IMR-90 (cell line): ENCODE data around the gene PTPRN2. TPM values are rescaled to one million over a fixed set of nuclear protein-coding genes. Genes with fewer than 3 reads are reported as not detected.

ENCODE experiments used
- ATAC-seq: fragments of 200-7000 bp; cut with Tn5 transposase; 2 replicates; pipeline ENCODE4 v1.9.1; 2020; ENCODE audit warnings: low read depth, mild to moderate bottlenecking, moderate library complexity
- BruUV-seq: library from RNA; stranded (reverse); fragments of 400-500 nt; replicated peaks from 2 replicates; lab custom pipeline; 2021; lab: Mats Ljungman, UMichigan
- CTCF ChIA-PET: fragments of 300-600 bp; formaldehyde crosslinking; extraction: SDS; loops from one replicate; lab custom pipeline; 2021; ENCODE audit warnings: antibody characterized with exemption; lab: Yijun Ruan, JAX
- POLR2A ChIA-PET: fragments of 300-600 bp; sonication (Branson Sonifier 250); formaldehyde crosslinking; loops from one replicate; lab custom pipeline; 2022; ENCODE audit warnings: antibody characterized with exemption; ENCODE audit not compliant: unreplicated experiment; lab: Charles Lee
- DNase-seq: peaks from one replicate; pipeline ENCODE4 v3.0.0; 2013
- H2AFZ ChIP-seq: replicated peaks from 2 replicates; pipeline ENCODE3; 2013; ENCODE audit warnings: low read length, mild to moderate bottlenecking; ENCODE audit not compliant: poor library complexity
- H2AK5ac ChIP-seq: 2 replicates; pipeline ENCODE4 v1.6.1; 2013; ENCODE audit warnings: low read depth, low read length, inconsistent platforms
- H2AK9ac ChIP-seq: replicated peaks from 2 replicates; pipeline ENCODE3; 2013; ENCODE audit warnings: mild to moderate bottlenecking, low read depth, low read length, moderate library complexity; ENCODE audit not compliant: poor library complexity
- H2BK120ac ChIP-seq: 2 replicates; pipeline ENCODE4 v1.6.1; 2013; ENCODE audit warnings: low read depth, low read length, inconsistent platforms
- H2BK15ac ChIP-seq: 3 replicates; pipeline ENCODE4 v1.6.1; 2013; ENCODE audit warnings: low read depth, low read length, inconsistent platforms
- H2BK20ac ChIP-seq: 2 replicates; pipeline ENCODE4 v1.6.1; 2013; ENCODE audit warnings: low read depth, mild to moderate bottlenecking, inconsistent platforms, low read length, moderate library complexity
- H2BK5ac ChIP-seq: 2 replicates; pipeline ENCODE4 v1.6.1; 2013; ENCODE audit warnings: mild to moderate bottlenecking, low read depth, low read length, inconsistent platforms; ENCODE audit not compliant: poor library complexity, severe bottlenecking
- H3K14ac ChIP-seq: replicated peaks from 2 replicates; pipeline ENCODE4 v1.6.1; 2013; ENCODE audit warnings: low read depth, low read length, inconsistent platforms
- H3K18ac ChIP-seq: 2 replicates; pipeline ENCODE4 v1.6.1; 2013; ENCODE audit warnings: low read depth, low read length, control low read depth
- H3K23ac ChIP-seq: 2 replicates; pipeline ENCODE4 v1.6.1; 2013; ENCODE audit warnings: low read depth, low read length, inconsistent platforms
- H3K27ac ChIP-seq: 2 replicates; pipeline ENCODE4 v1.5.1; 2013; ENCODE audit warnings: mild to moderate bottlenecking, control low read depth, low read length; ENCODE audit not compliant: insufficient read depth
- H3K27me3 ChIP-seq: 2 replicates; pipeline ENCODE4 v1.6.1; 2013; ENCODE audit warnings: low read length; ENCODE audit not compliant: control insufficient read depth, insufficient read depth
- H3K36me3 ChIP-seq: 2 replicates; pipeline ENCODE4 v1.6.1; 2013; ENCODE audit warnings: low read length, mixed read lengths; ENCODE audit not compliant: control insufficient read depth, insufficient read depth
- H3K4ac ChIP-seq: 2 replicates; pipeline ENCODE4 v1.6.1; 2013; ENCODE audit warnings: low read depth, low read length, inconsistent platforms
- H3K4me1 ChIP-seq: 2 replicates; pipeline ENCODE4 v1.6.1; 2013; ENCODE audit warnings: low read length, mixed read lengths; ENCODE audit not compliant: control insufficient read depth, insufficient read depth
- H3K4me2 ChIP-seq: 2 replicates; pipeline ENCODE4 v1.6.1; 2013; ENCODE audit warnings: low read depth, mild to moderate bottlenecking, control low read depth, low read length, moderate library complexity
- H3K4me3 ChIP-seq: 2 replicates; pipeline ENCODE4 v1.5.1; 2013; ENCODE audit warnings: low read depth, mild to moderate bottlenecking, control low read depth, low read length, moderate library complexity; ENCODE audit not compliant: insufficient read depth
- H3K56ac ChIP-seq: 2 replicates; pipeline ENCODE4 v1.6.1; 2013; ENCODE audit warnings: low read length, inconsistent platforms; ENCODE audit not compliant: insufficient read depth; ENCODE audit errors: extremely low read depth
- H3K79me1 ChIP-seq, 2 experiments: 2 replicates each; pipeline ENCODE4 v1.6.1; 2013; ENCODE audit warnings: low read length in 2 of 2, inconsistent platforms in 1 of 2, low read depth in 1 of 2
- H3K9ac ChIP-seq: 2 replicates; pipeline ENCODE4 v1.6.1; 2013; ENCODE audit warnings: low read depth, low read length, control low read depth
- H3K9me1 ChIP-seq: 2 replicates; pipeline ENCODE4 v1.6.1; 2013; ENCODE audit warnings: low read length, inconsistent platforms; ENCODE audit not compliant: insufficient read depth
- H3K9me3 ChIP-seq: 2 replicates; pipeline ENCODE4 v1.6.1; 2013; ENCODE audit warnings: low read length; ENCODE audit not compliant: control insufficient read depth, insufficient read depth
- H4K20me1 ChIP-seq: 2 replicates; pipeline ENCODE4 v1.6.1; 2013; ENCODE audit warnings: low read length, inconsistent platforms; ENCODE audit not compliant: insufficient read depth
- H4K5ac ChIP-seq: 2 replicates; pipeline ENCODE4 v1.6.1; 2013; ENCODE audit warnings: mild to moderate bottlenecking, low read depth, low read length, control low read depth
- H4K8ac ChIP-seq, 2 experiments: 2 replicates each; pipeline ENCODE4 v1.6.1; 2013; ENCODE audit warnings: low read depth in 2 of 2, low read length in 2 of 2, control low read depth in 1 of 2, inconsistent platforms in 1 of 2
- H4K91ac ChIP-seq: 2 replicates; pipeline ENCODE4 v1.6.1; 2013; ENCODE audit warnings: low read depth, low read length, inconsistent platforms; ENCODE audit not compliant: insufficient read depth
- CHD1 ChIP-seq: IDR thresholded peaks from 2 replicates; pipeline ENCODE4 v1.6.1; 2012; ENCODE audit warnings: low read depth, low read length, improper control_type of control experiment
- CTCF ChIP-seq: conservative IDR thresholded peaks from 2 replicates; pipeline ENCODE4 v1.5.1; 2012; ENCODE audit warnings: mild to moderate bottlenecking, low read depth, low read length, improper control_type of control experiment
- MXI1 ChIP-seq: IDR thresholded peaks from 2 replicates; pipeline ENCODE4 v1.6.1; 2012; ENCODE audit warnings: low read depth, mild to moderate bottlenecking, low read length, moderate library complexity, borderline replicate concordance
- WGBS, 2 experiments: methylation state at CpG; one replicate each; pipeline versions ENCODE4 v1.1.5 to v1.1.7; 2013; ENCODE audit warnings: missing lambda C conversion rate in 2 of 2; ENCODE audit not compliant: insufficient read length in 1 of 2; ENCODE audit errors: extremely low coverage in 2 of 2; 5-methylcytosine and 5-hydroxymethylcytosine counted together
- dilution Hi-C: fragments of 300-500 bp; cut with HindIII; formaldehyde crosslinking; loops from one replicate; pipeline ENCODE4 v1.14.3; 2018; ENCODE audit warnings: low sequenced_read_pairs; ENCODE audit not compliant: unreplicated experiment
- in situ Hi-C: fragments of 300-500 bp; cut with MboI; formaldehyde crosslinking; loops from 3 replicates; pipeline ENCODE4 v1.14.3; 2019; ENCODE audit warnings: low sequenced_read_pairs, inconsistent platforms, mixed read lengths
- intact Hi-C: fragments of 100-400 bp; cut with micrococcal nuclease; formaldehyde crosslinking; loops from 2 replicates; pipeline ENCODE4 v1.10.0; 2022
- polyA plus RNA-seq, 3 experiments: library from polyadenylated mRNA; depleted of rRNA; stranded (reverse); fragments of >200 nt; gene quantifications; 2 replicates each; pipeline ENCODE4 v1.2.3, GENCODE V29; 2012; ENCODE audit warnings: low replicate concordance in 1 of 3
- total RNA-seq: library from RNA; depleted of rRNA; stranded (reverse); fragments of >200 nt; gene quantifications from 2 replicates; pipeline ENCODE4 v1.2.3, GENCODE V29; 2012

PTPRN2 gene
- total and polyA plus RNA-seq, 2 of the 4 experiments (the other 2 are of a cell fraction) = 0.03 TPM; not detected in 1

GRCh38 chr7:158358926-158359645 is 228.5 kb downstream of the PTPRN2 start:
- POLR2A ChIA-PET = no interaction called here
- Histone ChIP-seq H2BK20ac (no peak overlapping the region), H2BK5ac (no peak overlapping the region), H3K9me3 (peaks cover 59% of the 10 kb centered on the region), H2BK120ac (no peak overlapping the region), H2AFZ (no peak overlapping the region), H3K4me3 (no peak overlapping the region), H4K20me1 (no peaks in the 10 kb centered on the region), H3K27me3 (no peaks in the 10 kb centered on the region), H3K14ac (no peak overlapping the region), H4K8ac (no peak overlapping the region), H2AK5ac (no peak overlapping the region), H2AK9ac (no peak overlapping the region), H3K9me1 (no peaks in the 10 kb centered on the region), H3K56ac (no peak overlapping the region), H3K27ac (no peak overlapping the region), H3K23ac (no peak overlapping the region), H3K18ac (no peak overlapping the region), H2BK15ac (no peak overlapping the region), H4K91ac (no peak overlapping the region), H3K4ac (no peak overlapping the region), H3K36me3 (no peaks in the 10 kb centered on the region), H3K79me1 (no peaks in the 10 kb centered on the region), H3K4me2 (no peak overlapping the region), H3K4me1 (no peaks in the 10 kb centered on the region), H3K9ac (no peak overlapping the region), H4K5ac (no peak overlapping the region)
- in situ Hi-C loops (no loop called here), dilution Hi-C loops (no loop called here), intact Hi-C loops (no loop called here)
- no peak for DNase-seq
- 13% methylated on average over 1 of the region's 16 CpGs; no CpG with 5 or more reads in 1 of the 2 experiments for WGBS, 2 experiments
- ATAC-seq = no peak
- CTCF ChIA-PET = no interaction called here
- TF ChIP-seq CHD1 = no peak
- no peak for TF ChIP-seq MXI1
- TF ChIP-seq CTCF = no peak
- no TSS peak for BruUV-seq
